WTC11 (cell line): ENCODE data around the gene GEMIN7. TPM values are rescaled to one million over a fixed set of nuclear protein-coding genes. Genes with fewer than 3 reads are reported as not detected.

Experiments used
- ATAC-seq: fragments of 200-7000 bp; cut with Tn5 transposase; 2 replicates; pipeline ENCODE4 v1.10.0; 2021; ENCODE audit warnings: mild to moderate bottlenecking, moderate library complexity
- CTCF ChIA-PET: fragments of 300-600 bp; sonication (Branson Sonifier 250); formaldehyde crosslinking; loops from one replicate; lab custom pipeline; 2021; ENCODE audit warnings: antibody characterized with exemption; lab: Charles Lee
- POLR2A ChIA-PET: fragments of 350-600 bp; sonication (Branson Sonifier 250); formaldehyde crosslinking; loops from one replicate; lab custom pipeline; 2021; ENCODE audit warnings: antibody characterized with exemption; lab: Charles Lee
- DNase-seq: peaks from one replicate; pipeline ENCODE4 v3.0.0; 2021; ENCODE audit warnings: low spot score
- H3K27ac Mint-ChIP-seq: 2 replicates; pipeline ENCODE4 v1.8.0; 2021; ENCODE audit warnings: mixed read lengths
- H3K27me3 Mint-ChIP-seq: 2 replicates; pipeline ENCODE4 v1.8.0; 2021; ENCODE audit warnings: low read depth, mild to moderate bottlenecking, moderate library complexity, mixed read lengths
- H3K36me3 Mint-ChIP-seq: 2 replicates; pipeline ENCODE4 v1.8.0; 2021; ENCODE audit warnings: mixed read lengths
- H3K4me1 Mint-ChIP-seq: 2 replicates; pipeline ENCODE4 v1.8.0; 2022; ENCODE audit warnings: mixed read lengths
- H3K4me3 Mint-ChIP-seq: 2 replicates; pipeline ENCODE4 v1.8.0; 2021; ENCODE audit warnings: mild to moderate bottlenecking, moderate library complexity, mixed read lengths
- H3K9me3 Mint-ChIP-seq: 2 replicates; pipeline ENCODE4 v1.8.0; 2021; ENCODE audit warnings: mixed read lengths
- FOXK1 ChIP-seq: sonication (generic); formaldehyde crosslinking; IDR thresholded peaks from 2 replicates; pipeline ENCODE4 v1.8.0; 2022; ENCODE audit warnings: mild to moderate bottlenecking, moderate library complexity, missing genetic modification reagents
- GTF2I ChIP-seq: fragments of 250-450 bp; sonication (Bioruptor Pico); conservative IDR thresholded peaks from 2 replicates; pipeline ENCODE4 v1.4.0; 2021; ENCODE audit warnings: mild to moderate bottlenecking
- JUN ChIP-seq: sonication (generic); formaldehyde crosslinking; IDR thresholded peaks from 2 replicates; pipeline ENCODE4 v1.8.0; 2023; ENCODE audit warnings: mild to moderate bottlenecking, missing genetic modification reagents
- NR1H2 ChIP-seq: sonication (generic); formaldehyde crosslinking; IDR thresholded peaks from 2 replicates; pipeline ENCODE4 v1.9.0; 2021; ENCODE audit warnings: mild to moderate bottlenecking, moderate library complexity, missing genetic modification reagents
- ZNF219 ChIP-seq: sonication (generic); formaldehyde crosslinking; IDR thresholded peaks from 2 replicates; pipeline ENCODE4 v1.8.0; 2023; ENCODE audit warnings: missing genetic modification reagents, mild to moderate bottlenecking, borderline replicate concordance
- ZNF232 ChIP-seq: sonication (generic); formaldehyde crosslinking; IDR thresholded peaks from 2 replicates; pipeline ENCODE4 v1.8.0; 2022; ENCODE audit warnings: mild to moderate bottlenecking, missing genetic modification reagents
- ZNF416 ChIP-seq: fragments of 250-450 bp; sonication (Bioruptor Pico); IDR thresholded peaks from 2 replicates; pipeline ENCODE4 v1.9.0; 2021; ENCODE audit warnings: mild to moderate bottlenecking, inconsistent platforms
- ZNF671 ChIP-seq: fragments of 250-450 bp; sonication (Bioruptor Pico); IDR thresholded peaks from 2 replicates; pipeline ENCODE4 v1.8.0; 2021; ENCODE audit warnings: mild to moderate bottlenecking
- total RNA-seq: library from RNA; stranded (reverse); gene quantifications from 3 replicates; pipeline ENCODE4 v1.2.3, GENCODE V29; 2021
- TF ChIP-seq, protein P1 (sequence below): fragments of 250-450 bp; sonication (Bioruptor Pico); conservative IDR thresholded peaks from 2 replicates; pipeline ENCODE4 v1.9.0; 2021; ENCODE audit warnings: mild to moderate bottlenecking
- TF ChIP-seq, protein P2 (sequence below): sonication (generic); formaldehyde crosslinking; IDR thresholded peaks from 2 replicates; pipeline ENCODE4 v1.8.0; 2022; ENCODE audit warnings: missing genetic modification reagents
- TF ChIP-seq, protein P3 (sequence below): fragments of 250-450 bp; sonication (Bioruptor Pico); IDR thresholded peaks from 2 replicates; pipeline ENCODE4 v1.8.0; 2021; ENCODE audit warnings: mild to moderate bottlenecking
- TF ChIP-seq, protein P4 (sequence below): sonication (generic); formaldehyde crosslinking; IDR thresholded peaks from 2 replicates; pipeline ENCODE4 v1.8.0; 2022; ENCODE audit warnings: mild to moderate bottlenecking, missing genetic modification reagents
- TF ChIP-seq, protein P5 (sequence below): fragments of 200-600 bp; IDR thresholded peaks from 2 replicates; pipeline ENCODE4 v1.8.0; 2022; ENCODE audit warnings: antibody characterized with exemption
- TF ChIP-seq, protein P6 (sequence below): sonication (generic); formaldehyde crosslinking; IDR thresholded peaks from 2 replicates; pipeline ENCODE4 v1.8.1; 2022; ENCODE audit warnings: mild to moderate bottlenecking, moderate library complexity, missing genetic modification reagents

The GEMIN7 gene
- total RNA-seq, 1 experiment from 2014 or later: 55.0 TPM

DNA sequence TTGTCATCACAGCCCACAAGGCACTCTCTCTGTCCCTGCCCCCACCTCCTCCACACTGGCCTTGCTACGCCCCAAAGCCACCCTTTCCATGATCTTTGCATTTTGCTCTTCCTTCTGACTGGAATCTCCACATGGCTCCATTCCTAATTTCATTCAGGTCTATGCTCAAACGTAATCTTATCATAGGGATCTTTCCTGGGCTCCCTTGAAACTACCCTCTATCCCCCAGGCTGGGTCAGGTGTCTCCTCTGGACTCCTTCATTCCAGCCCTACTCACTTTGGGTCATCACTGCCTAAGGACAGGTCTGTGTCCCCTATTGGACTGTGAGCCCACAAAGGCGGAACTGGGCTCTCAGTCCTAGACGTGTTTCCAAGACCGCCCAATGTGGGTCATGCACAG lies 3.1 kb downstream of the GEMIN7 start (continued):
- TF ChIP-seq, protein P1, sequence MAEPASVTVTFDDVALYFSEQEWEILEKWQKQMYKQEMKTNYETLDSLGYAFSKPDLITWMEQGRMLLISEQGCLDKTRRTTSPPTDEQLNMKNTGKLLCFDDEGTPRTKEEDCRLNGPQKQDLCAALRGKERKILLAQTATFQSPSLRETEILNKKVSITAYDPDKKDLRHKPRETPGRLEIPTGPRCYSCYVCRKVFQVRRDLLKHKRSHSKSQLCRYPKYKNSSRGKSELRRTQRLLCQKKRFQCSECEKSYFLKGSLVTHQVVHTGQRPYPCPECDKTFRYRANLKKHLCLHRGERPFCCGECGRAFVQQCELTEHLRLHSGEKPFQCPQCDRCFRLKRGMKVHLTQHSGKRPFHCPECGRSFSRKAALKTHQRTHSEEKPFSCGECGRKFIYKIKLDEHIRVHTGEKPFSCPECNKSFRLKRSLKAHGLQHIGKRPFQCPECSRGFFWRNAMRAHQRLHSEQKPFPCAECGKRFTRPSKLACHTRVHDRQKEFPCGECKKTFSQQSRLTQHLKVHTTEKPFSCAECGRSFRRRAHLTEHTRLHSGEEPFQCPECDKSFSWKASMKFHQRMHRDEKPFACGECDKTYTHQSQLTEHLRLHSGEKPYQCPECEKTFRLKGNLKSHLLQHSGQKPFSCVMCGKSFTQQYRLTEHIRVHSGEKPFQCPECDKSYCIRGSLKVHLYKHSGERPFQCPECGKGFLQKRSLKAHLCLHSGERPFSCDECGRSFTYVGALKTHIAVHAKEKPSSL (CRISPR knock-in tag): no peak
- TF ChIP-seq ZNF671 (CRISPR knock-in tag) (no peak), ZNF219 (no peak), GTF2I (no peak), ZNF232 (CRISPR knock-in tag) (no peak)

DNA sequence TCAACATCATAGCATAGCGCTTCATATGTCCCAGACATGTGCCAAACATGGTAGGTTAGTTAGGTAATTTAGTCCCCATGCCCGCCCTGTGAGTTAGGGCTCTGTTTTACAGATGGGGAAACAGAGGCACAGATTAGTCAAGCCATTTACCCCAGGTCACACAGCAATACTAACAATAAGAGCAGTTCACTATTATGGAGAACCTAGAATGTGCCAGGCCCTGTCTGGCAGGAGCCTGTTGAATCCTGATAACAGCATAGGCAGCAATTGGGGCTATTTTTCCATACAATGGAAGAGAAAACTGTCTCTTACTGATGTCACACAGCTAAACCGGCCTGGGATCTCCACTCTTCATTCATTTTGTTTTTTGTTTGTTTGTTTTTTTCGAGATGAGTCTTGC lies 7.4 kb downstream of the GEMIN7 start:
- no peak for TF ChIP-seq FOXK1
- Mint-ChIP-seq H3K9me3 (no peaks in the 10 kb centered on the region), H3K36me3 (peaks cover 35% of the 10 kb centered on the region), H3K4me3 (no peak overlapping the region), H3K27ac (no peak overlapping the region; the same call in 1 of the 2 replicates), H3K27me3 (no peaks in the 10 kb centered on the region), H3K4me1 (peaks cover 28% of the 10 kb centered on the region)
- CTCF ChIA-PET: no interaction called here
- POLR2A ChIA-PET: no interaction called here
- DNase-seq: no peak
- no peak for ATAC-seq

DNA sequence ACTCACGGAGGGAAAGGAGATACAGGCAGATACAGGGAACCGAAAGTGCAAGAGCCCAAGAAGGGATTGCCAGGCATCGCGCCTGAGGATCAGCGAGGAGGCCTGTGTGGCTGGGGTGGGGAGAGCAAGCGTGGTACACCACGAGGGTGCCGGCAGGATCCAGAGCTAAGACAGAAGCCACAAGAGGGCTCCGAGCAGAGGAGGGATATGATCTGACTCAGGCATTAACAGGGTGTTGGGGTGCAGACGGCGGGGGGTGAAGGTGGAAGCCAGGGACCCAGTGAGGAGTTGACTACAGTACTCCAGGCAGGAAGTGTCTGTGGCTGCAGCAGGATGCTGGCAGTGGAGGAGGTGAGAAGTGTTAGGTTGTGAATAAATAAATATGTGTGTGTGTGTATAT lies 8.5 kb downstream of the GEMIN7 start:
- ATAC-seq (no peak), DNase-seq (no peak)
- Mint-ChIP-seq H3K36me3 (peaks cover 25% of the 10 kb centered on the region), H3K27me3 (no peaks in the 10 kb centered on the region), H3K27ac (peak overlapping the region; percentile 82), H3K4me3 (no peak overlapping the region), H3K9me3 (no peaks in the 10 kb centered on the region), H3K4me1 (peaks cover 19% of the 10 kb centered on the region)
- CTCF ChIA-PET: interaction anchor here (1.4 kb wide), 1 partner anchor 28 kb away, joined by 3 read pairs; no protein-coding TSS in a partner anchor
- TF ChIP-seq, protein P2, sequence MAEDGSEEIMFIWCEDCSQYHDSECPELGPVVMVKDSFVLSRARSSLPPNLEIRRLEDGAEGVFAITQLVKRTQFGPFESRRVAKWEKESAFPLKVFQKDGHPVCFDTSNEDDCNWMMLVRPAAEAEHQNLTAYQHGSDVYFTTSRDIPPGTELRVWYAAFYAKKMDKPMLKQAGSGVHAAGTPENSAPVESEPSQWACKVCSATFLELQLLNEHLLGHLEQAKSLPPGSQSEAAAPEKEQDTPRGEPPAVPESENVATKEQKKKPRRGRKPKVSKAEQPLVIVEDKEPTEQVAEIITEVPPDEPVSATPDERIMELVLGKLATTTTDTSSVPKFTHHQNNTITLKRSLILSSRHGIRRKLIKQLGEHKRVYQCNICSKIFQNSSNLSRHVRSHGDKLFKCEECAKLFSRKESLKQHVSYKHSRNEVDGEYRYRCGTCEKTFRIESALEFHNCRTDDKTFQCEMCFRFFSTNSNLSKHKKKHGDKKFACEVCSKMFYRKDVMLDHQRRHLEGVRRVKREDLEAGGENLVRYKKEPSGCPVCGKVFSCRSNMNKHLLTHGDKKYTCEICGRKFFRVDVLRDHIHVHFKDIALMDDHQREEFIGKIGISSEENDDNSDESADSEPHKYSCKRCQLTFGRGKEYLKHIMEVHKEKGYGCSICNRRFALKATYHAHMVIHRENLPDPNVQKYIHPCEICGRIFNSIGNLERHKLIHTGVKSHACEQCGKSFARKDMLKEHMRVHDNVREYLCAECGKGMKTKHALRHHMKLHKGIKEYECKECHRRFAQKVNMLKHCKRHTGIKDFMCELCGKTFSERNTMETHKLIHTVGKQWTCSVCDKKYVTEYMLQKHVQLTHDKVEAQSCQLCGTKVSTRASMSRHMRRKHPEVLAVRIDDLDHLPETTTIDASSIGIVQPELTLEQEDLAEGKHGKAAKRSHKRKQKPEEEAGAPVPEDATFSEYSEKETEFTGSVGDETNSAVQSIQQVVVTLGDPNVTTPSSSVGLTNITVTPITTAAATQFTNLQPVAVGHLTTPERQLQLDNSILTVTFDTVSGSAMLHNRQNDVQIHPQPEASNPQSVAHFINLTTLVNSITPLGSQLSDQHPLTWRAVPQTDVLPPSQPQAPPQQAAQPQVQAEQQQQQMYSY: no peak
- TF ChIP-seq NR1H2 (CRISPR knock-in tag) (no peak), JUN (CRISPR knock-in tag) (no peak)
- TF ChIP-seq, protein P3, sequence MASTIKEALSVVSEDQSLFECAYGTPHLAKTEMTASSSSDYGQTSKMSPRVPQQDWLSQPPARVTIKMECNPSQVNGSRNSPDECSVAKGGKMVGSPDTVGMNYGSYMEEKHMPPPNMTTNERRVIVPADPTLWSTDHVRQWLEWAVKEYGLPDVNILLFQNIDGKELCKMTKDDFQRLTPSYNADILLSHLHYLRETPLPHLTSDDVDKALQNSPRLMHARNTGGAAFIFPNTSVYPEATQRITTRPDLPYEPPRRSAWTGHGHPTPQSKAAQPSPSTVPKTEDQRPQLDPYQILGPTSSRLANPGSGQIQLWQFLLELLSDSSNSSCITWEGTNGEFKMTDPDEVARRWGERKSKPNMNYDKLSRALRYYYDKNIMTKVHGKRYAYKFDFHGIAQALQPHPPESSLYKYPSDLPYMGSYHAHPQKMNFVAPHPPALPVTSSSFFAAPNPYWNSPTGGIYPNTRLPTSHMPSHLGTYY (CRISPR knock-in tag): no peak
- TF ChIP-seq, protein P4, sequence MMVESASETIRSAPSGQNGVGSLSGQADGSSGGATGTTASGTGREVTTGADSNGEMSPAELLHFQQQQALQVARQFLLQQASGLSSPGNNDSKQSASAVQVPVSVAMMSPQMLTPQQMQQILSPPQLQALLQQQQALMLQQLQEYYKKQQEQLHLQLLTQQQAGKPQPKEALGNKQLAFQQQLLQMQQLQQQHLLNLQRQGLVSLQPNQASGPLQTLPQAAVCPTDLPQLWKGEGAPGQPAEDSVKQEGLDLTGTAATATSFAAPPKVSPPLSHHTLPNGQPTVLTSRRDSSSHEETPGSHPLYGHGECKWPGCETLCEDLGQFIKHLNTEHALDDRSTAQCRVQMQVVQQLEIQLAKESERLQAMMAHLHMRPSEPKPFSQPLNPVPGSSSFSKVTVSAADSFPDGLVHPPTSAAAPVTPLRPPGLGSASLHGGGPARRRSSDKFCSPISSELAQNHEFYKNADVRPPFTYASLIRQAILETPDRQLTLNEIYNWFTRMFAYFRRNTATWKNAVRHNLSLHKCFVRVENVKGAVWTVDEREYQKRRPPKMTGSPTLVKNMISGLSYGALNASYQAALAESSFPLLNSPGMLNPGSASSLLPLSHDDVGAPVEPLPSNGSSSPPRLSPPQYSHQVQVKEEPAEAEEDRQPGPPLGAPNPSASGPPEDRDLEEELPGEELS: no peak
- POLR2A ChIA-PET: no interaction called here

DNA sequence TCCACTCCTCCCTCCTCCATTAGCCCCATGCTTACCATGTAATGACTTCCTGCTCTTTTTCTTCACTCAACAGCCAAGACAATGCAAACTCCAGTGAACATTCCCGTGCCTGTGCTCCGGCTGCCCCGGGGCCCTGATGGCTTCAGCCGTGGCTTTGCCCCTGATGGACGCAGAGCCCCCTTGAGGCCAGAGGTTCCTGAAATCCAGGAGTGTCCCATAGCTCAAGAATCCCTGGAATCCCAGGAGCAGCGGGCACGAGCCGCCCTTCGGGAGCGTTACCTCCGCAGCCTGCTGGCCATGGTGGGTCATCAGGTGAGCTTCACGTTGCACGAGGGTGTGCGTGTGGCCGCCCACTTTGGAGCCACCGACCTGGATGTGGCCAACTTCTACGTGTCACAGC lies 11.0 kb downstream of the GEMIN7 start:
- H3K27me3 Mint-ChIP-seq: no peaks in the 10 kb centered on the region
- peak; percentile 99 for TF ChIP-seq ZNF416 (CRISPR knock-in tag)
- TF ChIP-seq, protein P2: 0 out of 2 replicates have a peak, but pooled peaks have one; percentile 28
- TF ChIP-seq, protein P5, sequence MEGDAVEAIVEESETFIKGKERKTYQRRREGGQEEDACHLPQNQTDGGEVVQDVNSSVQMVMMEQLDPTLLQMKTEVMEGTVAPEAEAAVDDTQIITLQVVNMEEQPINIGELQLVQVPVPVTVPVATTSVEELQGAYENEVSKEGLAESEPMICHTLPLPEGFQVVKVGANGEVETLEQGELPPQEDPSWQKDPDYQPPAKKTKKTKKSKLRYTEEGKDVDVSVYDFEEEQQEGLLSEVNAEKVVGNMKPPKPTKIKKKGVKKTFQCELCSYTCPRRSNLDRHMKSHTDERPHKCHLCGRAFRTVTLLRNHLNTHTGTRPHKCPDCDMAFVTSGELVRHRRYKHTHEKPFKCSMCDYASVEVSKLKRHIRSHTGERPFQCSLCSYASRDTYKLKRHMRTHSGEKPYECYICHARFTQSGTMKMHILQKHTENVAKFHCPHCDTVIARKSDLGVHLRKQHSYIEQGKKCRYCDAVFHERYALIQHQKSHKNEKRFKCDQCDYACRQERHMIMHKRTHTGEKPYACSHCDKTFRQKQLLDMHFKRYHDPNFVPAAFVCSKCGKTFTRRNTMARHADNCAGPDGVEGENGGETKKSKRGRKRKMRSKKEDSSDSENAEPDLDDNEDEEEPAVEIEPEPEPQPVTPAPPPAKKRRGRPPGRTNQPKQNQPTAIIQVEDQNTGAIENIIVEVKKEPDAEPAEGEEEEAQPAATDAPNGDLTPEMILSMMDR: peak; percentile 15; the same call in 1 of the 2 replicates
- TF ChIP-seq, protein P6, sequence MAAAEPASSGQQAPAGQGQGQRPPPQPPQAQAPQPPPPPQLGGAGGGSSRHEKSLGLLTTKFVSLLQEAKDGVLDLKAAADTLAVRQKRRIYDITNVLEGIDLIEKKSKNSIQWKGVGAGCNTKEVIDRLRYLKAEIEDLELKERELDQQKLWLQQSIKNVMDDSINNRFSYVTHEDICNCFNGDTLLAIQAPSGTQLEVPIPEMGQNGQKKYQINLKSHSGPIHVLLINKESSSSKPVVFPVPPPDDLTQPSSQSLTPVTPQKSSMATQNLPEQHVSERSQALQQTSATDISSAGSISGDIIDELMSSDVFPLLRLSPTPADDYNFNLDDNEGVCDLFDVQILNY (CRISPR knock-in tag): no peak
- peaks cover 33% of the 10 kb centered on the region for H3K4me1 Mint-ChIP-seq
- no peaks in the 10 kb centered on the region for H3K9me3 Mint-ChIP-seq
- DNase-seq (peak; percentile 76), ATAC-seq (peak; percentile 38)
- ChIA-PET CTCF (interaction anchor here (0.6 to 4.1 kb wide), 19 partner anchors 10 to 101 kb away, joined by 3 to 23 read pairs (median 4); partner anchors contain the start of genes CLASRP and GEMIN7), POLR2A (interaction anchor here (0.9 to 1.8 kb wide), 5 partner anchors 11 to 62 kb away, joined by 3 to 5 read pairs (median 4); partner anchors contain the start of gene GEMIN7)
- peaks cover 24% of the 10 kb centered on the region for H3K36me3 Mint-ChIP-seq
- 0 out of 2 replicates have a peak overlapping the region, but pooled peaks have one; percentile 84 for H3K4me3 Mint-ChIP-seq
- H3K27ac Mint-ChIP-seq: peak overlapping the region; percentile 78
